GM12878 (cell line): ENCODE data around the gene HOXD1.

Source experiments
- FOXM1 ChIP-seq: IDR thresholded peaks from 2 replicates; pipeline ENCODE4 v1.6.1; 2012; ENCODE audit warnings: low read depth, mild to moderate bottlenecking, inconsistent platforms, low read length, moderate library complexity
- JUNB ChIP-seq: IDR thresholded peaks from 2 replicates; pipeline ENCODE4 v1.6.1; 2016; ENCODE audit warnings: antibody characterized with exemption, mild to moderate bottlenecking
- TF ChIP-seq, protein P1 (sequence below), 3 experiments: IDR thresholded peaks in 2 of 3; conservative IDR thresholded peaks in 1 of 3; 2 replicates each; pipeline ENCODE4 v1.5.1; 2011; ENCODE audit warnings: low read depth in 3 of 3, low read length in 3 of 3, mild to moderate bottlenecking in 3 of 3, control low read depth in 2 of 3, moderate library complexity in 2 of 3, inconsistent platforms in 1 of 3, mixed read lengths in 1 of 3; ENCODE audit not compliant: control insufficient read depth in 2 of 3, insufficient read depth in 1 of 3; ENCODE audit errors: extremely low read depth in 1 of 3

DNA sequence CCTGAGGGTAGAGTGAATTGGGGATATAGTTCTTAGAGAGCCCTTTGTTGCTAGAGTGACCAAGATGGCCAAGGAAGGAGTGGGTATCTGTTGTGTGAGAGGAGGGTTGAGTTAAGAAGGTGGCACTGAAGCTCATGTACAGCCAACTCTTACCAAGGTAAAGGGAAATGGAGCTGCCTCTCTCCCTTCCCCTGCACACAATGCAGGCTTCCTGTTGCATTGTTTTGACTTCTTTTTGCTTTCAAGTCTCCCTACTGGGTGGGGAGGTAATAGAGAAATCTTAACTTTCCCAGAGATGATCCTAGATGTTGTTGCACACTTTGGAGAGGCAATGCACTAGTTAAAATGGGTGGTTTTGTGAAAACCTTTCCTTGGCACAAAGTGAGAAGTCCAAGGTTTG is 23.8 kb downstream of the HOXD1 start:
- TF ChIP-seq FOXM1, result no peak
- TF ChIP-seq, protein P1, sequence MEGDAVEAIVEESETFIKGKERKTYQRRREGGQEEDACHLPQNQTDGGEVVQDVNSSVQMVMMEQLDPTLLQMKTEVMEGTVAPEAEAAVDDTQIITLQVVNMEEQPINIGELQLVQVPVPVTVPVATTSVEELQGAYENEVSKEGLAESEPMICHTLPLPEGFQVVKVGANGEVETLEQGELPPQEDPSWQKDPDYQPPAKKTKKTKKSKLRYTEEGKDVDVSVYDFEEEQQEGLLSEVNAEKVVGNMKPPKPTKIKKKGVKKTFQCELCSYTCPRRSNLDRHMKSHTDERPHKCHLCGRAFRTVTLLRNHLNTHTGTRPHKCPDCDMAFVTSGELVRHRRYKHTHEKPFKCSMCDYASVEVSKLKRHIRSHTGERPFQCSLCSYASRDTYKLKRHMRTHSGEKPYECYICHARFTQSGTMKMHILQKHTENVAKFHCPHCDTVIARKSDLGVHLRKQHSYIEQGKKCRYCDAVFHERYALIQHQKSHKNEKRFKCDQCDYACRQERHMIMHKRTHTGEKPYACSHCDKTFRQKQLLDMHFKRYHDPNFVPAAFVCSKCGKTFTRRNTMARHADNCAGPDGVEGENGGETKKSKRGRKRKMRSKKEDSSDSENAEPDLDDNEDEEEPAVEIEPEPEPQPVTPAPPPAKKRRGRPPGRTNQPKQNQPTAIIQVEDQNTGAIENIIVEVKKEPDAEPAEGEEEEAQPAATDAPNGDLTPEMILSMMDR (IDR thresholded peaks at IDR 0.05 in 2 of 3, conservative IDR thresholded peaks at IDR 0.05 in 1 of 3; ENCODE audit: control insufficient read depth in 2 of 3, extremely low read depth in 1 of 3, insufficient read depth in 1 of 3, low read depth in 3 of 3, low read length in 3 of 3), result no peak
- TF ChIP-seq JUNB, result no peak
